B cell (primary cell): ENCODE data around the gene LRIG3. TPM values are rescaled to one million over a fixed set of nuclear protein-coding genes. Genes with fewer than 3 reads are reported as not detected.

ENCODE experiments used
- ATAC-seq: fragments of 200-7000 bp; cut with Tn5 transposase; one replicate; pipeline ENCODE4 v1.10.0; 2021; ENCODE audit warnings: low read depth, mild to moderate bottlenecking, moderate number of reproducible peaks, moderate library complexity
- CTCF ChIA-PET: fragments of 350-600 bp; sonication (Branson Sonifier 250); formaldehyde crosslinking; loops from one replicate; lab custom pipeline; 2021; ENCODE audit warnings: antibody characterized with exemption, inconsistent platforms; lab: Charles Lee
- POLR2A ChIA-PET: fragments of 350-600 bp; sonication (Branson Sonifier 250); formaldehyde crosslinking; loops from one replicate; lab custom pipeline; 2021; ENCODE audit warnings: antibody characterized with exemption; lab: Charles Lee
- DNase-seq: peaks from one replicate; pipeline ENCODE4 v3.0.0; 2013
- H2AFZ ChIP-seq: 2 replicates; pipeline ENCODE4 v1.6.1; 2012; ENCODE audit warnings: mild to moderate bottlenecking, low read depth, low read length; ENCODE audit not compliant: insufficient read depth, poor library complexity, severe bottlenecking
- H3K27ac ChIP-seq, 2 donors: 1 replicate in 1 of 2; 2 replicates in 1 of 2; pipeline ENCODE4 v1.5.1; 2012 to 2013; ENCODE audit warnings: low read length in 2 of 2, mild to moderate bottlenecking in 2 of 2, moderate library complexity in 1 of 2
- H3K27me3 ChIP-seq, 4 experiments: fragments of 200-600 bp in 1 of 4; sonication (generic) in 1 of 4; replicated peaks in 1 of 4; 1 replicate in 2 of 4; 2 replicates in 2 of 4; pipeline versions ENCODE4 v1.6.1 to v1.7.0; 2013 to 2016; ENCODE audit warnings: low read length in 3 of 4, mild to moderate bottlenecking in 2 of 4, mixed read lengths in 1 of 4, moderate library complexity in 1 of 4; ENCODE audit not compliant: insufficient read depth in 4 of 4, control insufficient read depth in 3 of 4; ENCODE audit errors: control extremely low read depth in 1 of 4
- H3K36me3 ChIP-seq, 2 experiments: replicated peaks in 1 of 2; 1 replicate in 1 of 2; 2 replicates in 1 of 2; pipeline versions ENCODE4 v1.6.1 to v1.7.1; 2013; ENCODE audit warnings: low read length in 1 of 2; ENCODE audit not compliant: insufficient read depth in 2 of 2, control insufficient read depth in 1 of 2; ENCODE audit errors: control extremely low read depth in 1 of 2, extremely low read depth in 1 of 2
- H3K4me1 ChIP-seq, 2 donors: fragments of 200-600 bp in 1 of 2; sonication (generic) in 1 of 2; 1 replicate in 1 of 2; 2 replicates in 1 of 2; pipeline versions ENCODE4 v1.5.1 to v1.6.1; 2013 to 2017; ENCODE audit warnings: low read length in 2 of 2; ENCODE audit not compliant: control insufficient read depth in 2 of 2, insufficient read depth in 2 of 2
- H3K4me2 ChIP-seq: replicated peaks from 2 replicates; pipeline ENCODE3; 2012; ENCODE audit warnings: mild to moderate bottlenecking, low read depth, low read length; ENCODE audit not compliant: poor library complexity, severe bottlenecking
- H3K4me3 ChIP-seq, 5 experiments: fragments of 200-600 bp in 1 of 5; sonication (generic) in 1 of 5; 1 replicate in 3 of 5; 2 replicates in 2 of 5; pipeline versions ENCODE4 v1.5.1 to v1.7.0; 2011 to 2016; ENCODE audit warnings: low read length in 4 of 5, mild to moderate bottlenecking in 4 of 5, low read depth in 2 of 5, control low read depth in 1 of 5, moderate library complexity in 1 of 5; ENCODE audit not compliant: insufficient read depth in 1 of 5; ENCODE audit errors: control extremely low read depth in 1 of 5, extremely low read depth in 1 of 5
- H3K79me2 ChIP-seq: fragments of 200-600 bp; sonication (generic); one replicate; pipeline ENCODE4 v1.6.0; 2016; ENCODE audit warnings: low read length; ENCODE audit not compliant: control insufficient read depth, insufficient read depth
- H3K9ac ChIP-seq: fragments of 200-600 bp; sonication (generic); 2 replicates; pipeline ENCODE4 v1.6.1; 2017; ENCODE audit warnings: mild to moderate bottlenecking, low read length, moderate library complexity
- H3K9me3 ChIP-seq, 3 donors: one replicate each; pipeline versions ENCODE4 v1.6.1 to v1.7.1; 2013; ENCODE audit warnings: low read length in 2 of 3; ENCODE audit not compliant: control insufficient read depth in 2 of 3, insufficient read depth in 1 of 3; ENCODE audit errors: control extremely low read depth in 1 of 3
- H4K20me1 ChIP-seq: 2 replicates; pipeline ENCODE4 v1.6.0; 2012; ENCODE audit warnings: mild to moderate bottlenecking, low read length; ENCODE audit not compliant: insufficient read depth, control insufficient read depth, poor library complexity, severe bottlenecking
- H3K27ac Mint-ChIP-seq: one replicate; pipeline ENCODE4 v1.8.0; 2021; ENCODE audit warnings: mixed read lengths
- H3K27me3 Mint-ChIP-seq: one replicate; pipeline ENCODE4 v1.8.0; 2021; ENCODE audit warnings: mixed read lengths
- H3K4me1 Mint-ChIP-seq: one replicate; pipeline ENCODE4 v1.8.0; 2021; ENCODE audit warnings: mixed read lengths
- H3K4me3 Mint-ChIP-seq: one replicate; pipeline ENCODE4 v1.8.0; 2021; ENCODE audit warnings: mixed read lengths
- H3K9me3 Mint-ChIP-seq: one replicate; pipeline ENCODE4 v1.8.0; 2022; ENCODE audit warnings: mixed read lengths; ENCODE audit not compliant: insufficient read depth
- CTCF ChIP-seq: fragments of 200-600 bp; IDR thresholded peaks from one replicate; pipeline ENCODE4 v1.8.0; 2022; ENCODE audit warnings: antibody characterized with exemption, mild to moderate bottlenecking
- EZH2 ChIP-seq: IDR thresholded peaks from 2 replicates; pipeline ENCODE4 v1.6.1; 2012; ENCODE audit warnings: borderline replicate concordance, low read depth, mild to moderate bottlenecking, moderate library complexity, low read length; ENCODE audit not compliant: insufficient read depth, poor library complexity, severe bottlenecking
- WGBS: methylation state at CpG from one replicate; pipeline ENCODE4 v1.1.5; 2013; ENCODE audit warnings: missing lambda C conversion rate; ENCODE audit not compliant: insufficient coverage; 5-methylcytosine and 5-hydroxymethylcytosine counted together
- intact Hi-C: fragments of 100-400 bp; cut with micrococcal nuclease; formaldehyde crosslinking; loops from one replicate; pipeline ENCODE4 v1.10.0; 2022
- polyA plus RNA-seq: library from polyadenylated mRNA; depleted of rRNA; stranded (reverse); fragments of >200 nt; gene quantifications from 2 replicates; pipeline ENCODE4 v1.2.3, GENCODE V29; 2012
- total RNA-seq, 2 donors: library from RNA; stranded (reverse); fragments of 120-200 nt in 1 of 2; gene quantifications; 1 replicate in 1 of 2; 2 replicates in 1 of 2; pipeline versions ENCODE4 v1.2.3 to v1.2.4, GENCODE V29; 2013 to 2022

The LRIG3 gene
- total and polyA plus RNA-seq, 2 donors (not counting 1 experiment from before 2014, with no cell fraction given), result 0.13 TPM; not detected in 1

- Histone ChIP-seq H3K9ac (no peak overlapping the region), H3K9me3 (no peaks in the 10 kb centered on the region), H3K4me3 (no peak overlapping the region), H3K4me2 (no peak overlapping the region), H4K20me1 (no peaks in the 10 kb centered on the region), H3K4me1 (no peaks in the 10 kb centered on the region), H3K27me3 (no peaks in the 10 kb centered on the region), H2AFZ (no peak overlapping the region), H3K36me3 (no peaks in the 10 kb centered on the region), H3K79me2 (no peaks in the 10 kb centered on the region), H3K27ac (no peak overlapping the region)
- ATAC-seq (no peak), DNase-seq (no peak)
- Mint-ChIP-seq H3K27me3 (no peaks in the 10 kb centered on the region), H3K9me3 (no peaks in the 10 kb centered on the region), H3K4me1 (no peaks in the 10 kb centered on the region), H3K4me3 (no peak overlapping the region), H3K27ac (no peak overlapping the region)
- ChIA-PET POLR2A (no interaction called here), CTCF (no interaction called here)
- TF ChIP-seq CTCF (no peak), EZH2 (no peak)
- whole genome bisulfite sequencing, result no CpG with 5 or more reads among the region's 6 CpGs
- intact Hi-C loops, result no loop called here
Observed at GRCh38 chr12:58939399-58940100, 19.2 kb upstream of the LRIG3 start.

- Histone ChIP-seq H3K4me3 (no peak overlapping the region), H3K27ac (no peak overlapping the region), H3K4me2 (no peak overlapping the region), H3K9ac (no peak overlapping the region), H2AFZ (no peak overlapping the region), H3K79me2 (no peaks in the 10 kb centered on the region), H4K20me1 (no peaks in the 10 kb centered on the region), H3K27me3 (no peaks in the 10 kb centered on the region), H3K4me1 (no peaks in the 10 kb centered on the region), H3K9me3 (no peaks in the 10 kb centered on the region), H3K36me3 (no peaks in the 10 kb centered on the region)
- ChIA-PET CTCF (no interaction called here), POLR2A (no interaction called here)
- Mint-ChIP-seq H3K4me1 (no peaks in the 10 kb centered on the region), H3K4me3 (no peak overlapping the region), H3K27me3 (no peaks in the 10 kb centered on the region), H3K9me3 (no peaks in the 10 kb centered on the region), H3K27ac (no peak overlapping the region)
- TF ChIP-seq CTCF (no peak), EZH2 (no peak)
- intact Hi-C loops, result no loop called here
- no CpG with 5 or more reads among the region's 2 CpGs for WGBS
- ATAC-seq, result no peak
- no peak for DNase-seq
Observed at GRCh38 chr12:58938440-58938839, 18.1 kb upstream of the LRIG3 start.
